ENCODE results near the gene DPH5.

DPH5 gene

GRCh38 chr1:101003012-101003650 is 22.5 kb downstream of the DPH5 start:
- TF ChIP-seq REST (IDR thresholded peaks at IDR 0.05; ENCODE audit: insufficient read depth in 1 of 2, low read depth in 2 of 2, low read length in 2 of 2) (no peak), TAF1 (IDR thresholded peaks at IDR 0.05; ENCODE audit: borderline replicate concordance, insufficient read depth, low read length) (no peak), POLR2AphosphoS5 (IDR thresholded peaks at IDR 0.05; ENCODE audit: low read depth, low read length) (no peak), SIN3A (IDR thresholded peaks at IDR 0.05; ENCODE audit: borderline replicate concordance, insufficient read depth, low read length) (no peak), FOXP2 (optimal IDR thresholded peaks at IDR 0.05; ENCODE audit: borderline replicate concordance, extremely low read depth, extremely low read length, insufficient read depth) (no peak)

DNA sequence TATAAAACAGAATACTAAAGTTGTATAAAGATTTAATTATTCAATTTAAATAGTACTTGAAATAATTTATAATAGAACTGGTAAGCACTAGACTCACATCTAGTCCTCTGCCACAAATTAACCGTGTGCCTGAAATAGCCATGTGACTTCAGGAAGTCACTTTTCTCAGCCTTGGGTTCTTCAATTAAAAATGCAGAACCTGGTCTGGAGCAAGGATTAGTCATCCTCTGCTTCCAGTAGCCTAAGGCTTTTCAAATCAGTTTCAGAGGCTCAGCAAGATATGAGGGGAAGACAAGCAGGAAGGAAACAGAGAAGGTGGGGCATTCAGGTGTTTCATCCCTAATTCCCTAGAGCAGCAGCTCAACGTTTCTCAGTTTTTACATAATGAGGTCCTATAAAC is 23.0 kb downstream of the DPH5 start:
- no peak for TF ChIP-seq REST (IDR thresholded peaks at IDR 0.05; ENCODE audit: insufficient read depth in 1 of 2, low read depth in 2 of 2, low read length in 2 of 2)

DNA sequence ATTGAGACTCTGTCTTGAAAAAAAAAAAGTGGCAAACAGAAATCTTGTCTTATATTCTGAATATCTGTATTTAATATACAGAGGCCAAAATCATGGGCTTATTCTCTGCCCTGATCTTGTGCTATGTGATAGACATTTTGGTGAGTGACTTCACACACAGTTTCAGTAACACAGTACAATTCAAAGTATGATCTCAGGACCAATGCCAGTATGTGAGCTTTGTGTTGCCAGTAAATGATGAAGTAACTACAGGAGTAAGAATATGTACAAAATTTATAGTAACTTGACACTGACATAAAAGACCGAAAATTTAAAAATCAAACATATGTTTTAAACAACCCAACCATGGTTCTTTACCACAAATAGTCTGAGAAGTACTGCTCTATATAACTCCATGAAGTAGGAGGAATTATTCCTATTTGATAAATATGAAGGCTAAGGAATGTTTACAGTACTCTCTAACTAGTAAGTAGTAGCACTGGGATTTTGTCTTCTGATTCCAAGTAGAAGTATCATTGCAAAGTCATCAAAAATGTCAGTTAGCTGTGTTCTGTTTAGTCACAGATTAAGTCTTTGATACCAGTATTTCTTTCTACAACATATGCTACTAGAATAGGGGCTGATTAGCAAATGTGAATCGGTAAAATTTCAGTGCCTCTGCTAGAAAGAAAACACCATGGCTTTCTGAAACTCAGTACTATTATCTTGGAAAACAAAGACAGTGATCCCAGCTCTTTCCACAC is 25.3 kb downstream of the DPH5 start:
- TF ChIP-seq SIN3A (IDR thresholded peaks at IDR 0.05; ENCODE audit: borderline replicate concordance, insufficient read depth, low read length) (no peak), POLR2AphosphoS5 (IDR thresholded peaks at IDR 0.05; ENCODE audit: low read depth, low read length) (no peak), REST (IDR thresholded peaks at IDR 0.05; ENCODE audit: insufficient read depth in 1 of 2, low read depth in 2 of 2, low read length in 2 of 2) (no peak), FOXP2 (optimal IDR thresholded peaks at IDR 0.05; ENCODE audit: borderline replicate concordance, extremely low read depth, extremely low read length, insufficient read depth) (no peak), TAF1 (IDR thresholded peaks at IDR 0.05; ENCODE audit: borderline replicate concordance, insufficient read depth, low read length) (no peak)

DNA sequence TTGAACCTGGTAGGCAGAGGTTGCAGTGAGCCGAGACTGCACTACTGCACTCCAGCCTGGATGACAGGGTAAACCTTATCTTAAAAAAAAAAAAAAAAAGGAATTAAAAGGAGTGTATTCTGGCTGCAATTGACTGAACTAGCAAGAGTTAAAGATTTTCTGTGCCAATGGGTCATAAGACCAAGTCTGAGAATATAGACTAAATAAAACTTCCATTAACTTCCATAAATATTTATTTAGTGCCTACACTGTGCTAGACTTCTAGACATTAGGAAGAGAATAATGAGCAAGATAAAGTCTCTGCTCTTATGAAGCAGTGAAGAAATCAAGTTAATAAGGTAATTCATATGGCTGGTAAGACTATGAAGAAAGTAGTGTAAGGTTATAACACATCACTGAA is 27.2 kb downstream of the DPH5 start:
- TF ChIP-seq REST (IDR thresholded peaks at IDR 0.05; ENCODE audit: insufficient read depth in 1 of 2, low read depth in 2 of 2, low read length in 2 of 2) (no peak), SIN3A (IDR thresholded peaks at IDR 0.05; ENCODE audit: borderline replicate concordance, insufficient read depth, low read length) (no peak), TAF1 (IDR thresholded peaks at IDR 0.05; ENCODE audit: borderline replicate concordance, insufficient read depth, low read length) (no peak), FOXP2 (optimal IDR thresholded peaks at IDR 0.05; ENCODE audit: borderline replicate concordance, extremely low read depth, extremely low read length, insufficient read depth) (no peak), POLR2AphosphoS5 (IDR thresholded peaks at IDR 0.05; ENCODE audit: low read depth, low read length) (no peak)

All from PFSK-1 (cell line).